Effector memory CD4-positive, alpha-beta T cell (primary cell): ENCODE data around the gene TAF7.
"Not testable (repeated sequence)": the region's sequence is repeated elsewhere in the genome, so short reads cannot be mapped to it uniquely, and the experiment has no call there.

Source experiments
- DNase-seq, 3 donors: peaks; one replicate each; pipeline ENCODE4 v3.0.0-alpha.2; 2020
- H3K27ac ChIP-seq: 2 replicates; pipeline ENCODE4 v1.7.0; 2013; ENCODE audit warnings: mild to moderate bottlenecking, low read length, moderate library complexity; ENCODE audit not compliant: insufficient read depth, poor library complexity, severe bottlenecking
- H3K27me3 ChIP-seq: replicated peaks from 2 replicates; pipeline ENCODE4 v1.7.0; 2013; ENCODE audit warnings: mild to moderate bottlenecking, low read length; ENCODE audit not compliant: insufficient read depth, control insufficient read depth, poor library complexity, severe bottlenecking
- H3K36me3 ChIP-seq: 2 replicates; pipeline ENCODE4 v1.7.0; 2013; ENCODE audit warnings: mild to moderate bottlenecking, low read length, moderate library complexity; ENCODE audit not compliant: control insufficient read depth, insufficient read depth
- H3K4me1 ChIP-seq: 2 replicates; pipeline ENCODE4 v1.7.0; 2013; ENCODE audit warnings: low read length, mild to moderate bottlenecking; ENCODE audit not compliant: control insufficient read depth, insufficient read depth, poor library complexity, severe bottlenecking
- H3K4me3 ChIP-seq: 2 replicates; pipeline ENCODE4 v1.7.0; 2013; ENCODE audit warnings: low read length, low read depth, mild to moderate bottlenecking; ENCODE audit not compliant: insufficient read depth, poor library complexity, severe bottlenecking
- H3K9me3 ChIP-seq: 2 replicates; pipeline ENCODE4 v1.7.0; 2013; ENCODE audit warnings: mild to moderate bottlenecking, low read length, moderate library complexity; ENCODE audit not compliant: control insufficient read depth

Gene TAF7

DNA sequence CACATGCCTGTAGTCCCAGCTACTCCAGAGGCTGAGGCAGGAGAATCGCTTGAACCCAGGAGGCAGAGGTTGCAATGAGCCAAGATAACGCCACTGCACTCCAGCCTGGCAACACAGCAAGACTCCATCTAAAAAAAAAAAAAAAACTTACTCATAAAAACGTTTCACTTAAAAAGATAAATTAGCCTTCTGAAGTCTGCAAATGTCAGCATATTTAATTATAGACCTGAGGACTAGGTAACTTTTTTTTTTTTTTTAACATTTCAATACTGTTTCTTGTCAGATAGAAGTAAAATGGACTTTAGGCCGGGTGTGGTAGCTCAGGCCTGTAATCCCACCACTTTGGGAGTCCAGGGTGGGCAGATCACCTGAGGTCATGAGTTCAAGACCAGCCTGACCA, 3.6 kb downstream of the TAF7 start:
- not testable (repeated sequence) for H3K27me3 ChIP-seq

GRCh38 chr5:141313711-141314110, 6.9 kb downstream of the TAF7 start:
- H3K36me3 ChIP-seq = no peaks in the 10 kb centered on the region
- H3K27me3 ChIP-seq = no peaks in the 10 kb centered on the region
- no peak overlapping the region for H3K27ac ChIP-seq
- no peak for DNase-seq
- H3K4me3 ChIP-seq = no peak overlapping the region
- H3K9me3 ChIP-seq = peaks cover 27% of the 10 kb centered on the region
- no peaks in the 10 kb centered on the region for H3K4me1 ChIP-seq

More for the DNA sequence above, 3.6 kb downstream of the TAF7 start:
- not testable (repeated sequence) for H3K36me3 ChIP-seq, H3K4me3 ChIP-seq, H3K4me1 ChIP-seq, H3K27ac ChIP-seq, DNase-seq
- peaks cover 31% of the 10 kb centered on the region for H3K9me3 ChIP-seq

GRCh38 chr5:141306630-141307029, 14.0 kb downstream of the TAF7 start:
- Histone ChIP-seq H3K4me3 (no peak overlapping the region), H3K9me3 (peaks cover 44% of the 10 kb centered on the region), H3K4me1 (no peaks in the 10 kb centered on the region), H3K27ac (no peak overlapping the region), H3K36me3 (no peaks in the 10 kb centered on the region), H3K27me3 (no peaks in the 10 kb centered on the region)
- no peak for DNase-seq

- H3K9me3 ChIP-seq = peaks cover 36% of the 10 kb centered on the region
- H3K4me3 ChIP-seq = no peak within 1 kb of the TSS
- H3K36me3 ChIP-seq = no peaks in the 10 kb centered on the region
- DNase-seq = no peak
- no peaks in the 10 kb centered on the region for H3K4me1 ChIP-seq
- no peaks in the 10 kb centered on the region for H3K27me3 ChIP-seq
- no peak within 1 kb of the TSS for H3K27ac ChIP-seq
These were observed 16.8 kb downstream of the TAF7 start, which contains the start of gene SLC25A2 for GRCh38 chr5:141303756-141304155. Gene SLC25A2, minus strand, starts transcription at chr5:141304049. Its CDS starts 184 bp downstream, at chr5:141303865.

GRCh38 chr5:141298376-141298775, 22.2 kb downstream of the TAF7 start:
- H3K36me3 ChIP-seq = no peaks in the 10 kb centered on the region
- no peaks in the 10 kb centered on the region for H3K27me3 ChIP-seq
- no peak for DNase-seq
- H3K9me3 ChIP-seq = peaks cover 10% of the 10 kb centered on the region
- no peak overlapping the region for H3K4me3 ChIP-seq
- no peak overlapping the region for H3K27ac ChIP-seq
- no peaks in the 10 kb centered on the region for H3K4me1 ChIP-seq

- Histone ChIP-seq H3K27ac (no peak overlapping the region), H3K36me3 (no peaks in the 10 kb centered on the region), H3K9me3 (peaks cover 16% of the 10 kb centered on the region), H3K4me3 (no peak overlapping the region), H3K4me1 (no peaks in the 10 kb centered on the region), H3K27me3 (no peaks in the 10 kb centered on the region)
- DNase-seq = no peak
These were observed 47.7 kb downstream of the TAF7 start for GRCh38 chr5:141272906-141273305.

- Histone ChIP-seq H3K9me3 (peaks cover 34% of the 10 kb centered on the region), H3K4me1 (no peaks in the 10 kb centered on the region), H3K27me3 (no peaks in the 10 kb centered on the region), H3K4me3 (no peak overlapping the region), H3K36me3 (no peaks in the 10 kb centered on the region), H3K27ac (no peak overlapping the region)
- DNase-seq = no peak
These were observed 51.4 kb downstream of the TAF7 start for GRCh38 chr5:141269195-141269594.
